ENCODE results near the gene SCYGR1.
"Not testable (repeated sequence)": the region's sequence is repeated elsewhere in the genome, so short reads cannot be mapped to it uniquely, and the experiment has no call there.

SCYGR1 gene

GRCh38 chr2:227370791-227371312, 16.9 kb downstream of the SCYGR1 start:
- peak; percentile 46 for DNase-seq (ENCODE audit: low spot score)

- DNase-seq (ENCODE audit: low spot score), result no peak
These were observed 17.7 kb downstream of the SCYGR1 start for GRCh38 chr2:227370092-227370491.

GRCh38 chr2:227368574-227368973, 19.2 kb downstream of the SCYGR1 start:
- DNase-seq (ENCODE audit: low spot score), result no peak

- no peak for DNase-seq (ENCODE audit: low spot score)
These were observed 20.3 kb downstream of the SCYGR1 start for GRCh38 chr2:227367427-227367795.

- peak; percentile 70 for DNase-seq (ENCODE audit: low spot score)
These were observed 20.9 kb downstream of the SCYGR1 start for GRCh38 chr2:227366769-227367426.

- DNase-seq (ENCODE audit: low spot score), result no peak
These were observed 21.9 kb downstream of the SCYGR1 start for GRCh38 chr2:227365833-227366232.

GRCh38 chr2:227364585-227365263, 23.0 kb downstream of the SCYGR1 start:
- DNase-seq (ENCODE audit: low spot score), result not testable (repeated sequence)

GRCh38 chr2:227363756-227364155, 24.0 kb downstream of the SCYGR1 start:
- DNase-seq (ENCODE audit: low spot score), result no peak

GRCh38 chr2:227360351-227360750, 27.4 kb downstream of the SCYGR1 start:
- no peak for DNase-seq (ENCODE audit: low spot score)

- DNase-seq (ENCODE audit: low spot score), result no peak
These were observed 36.1 kb downstream of the SCYGR1 start for GRCh38 chr2:227351639-227352038.

- DNase-seq (ENCODE audit: low spot score), result no peak
These were observed 37.6 kb downstream of the SCYGR1 start for GRCh38 chr2:227349989-227350612.

GRCh38 chr2:227348324-227348723, 39.4 kb downstream of the SCYGR1 start:
- no peak for DNase-seq (ENCODE audit: low spot score)

- no peak for DNase-seq (ENCODE audit: low spot score)
These were observed 40.6 kb downstream of the SCYGR1 start for GRCh38 chr2:227347117-227347516.

GRCh38 chr2:227344231-227344630, 43.5 kb downstream of the SCYGR1 start:
- DNase-seq (ENCODE audit: low spot score), result no peak

GRCh38 chr2:227341553-227341952, 46.2 kb downstream of the SCYGR1 start:
- DNase-seq (ENCODE audit: low spot score), result no peak

- DNase-seq (ENCODE audit: low spot score), result no peak
These were observed 47.6 kb downstream of the SCYGR1 start for GRCh38 chr2:227340106-227340505.

- DNase-seq (ENCODE audit: low spot score), result no peak
These were observed 48.6 kb downstream of the SCYGR1 start for GRCh38 chr2:227339098-227339599.
